ENCODE measurements around the gene PDZRN3. TPM values are rescaled to one million over a fixed set of nuclear protein-coding genes. Genes with fewer than 3 reads are reported as not detected.

The PDZRN3 gene
- polyA plus RNA-seq, 2 of the 4 experiments (the other 2 are of a cell fraction) = not detected

GRCh38 chr3:73401059-73401458 is 223.7 kb downstream of the PDZRN3 start:
- 2% methylated on average over 6 of the region's 6 CpGs for WGBS (ENCODE audit: missing lambda C conversion rate)
- Histone ChIP-seq H3K4me2 (no peak overlapping the region), H3K27ac (no peak overlapping the region), H3K4me1 (no peaks in the 10 kb centered on the region), H3K4me3 (no peak overlapping the region), H3K9me3 (no peaks in the 10 kb centered on the region)
- POLR2A ChIA-PET = no interaction called here
- ATAC-seq (no peak), DNase-seq (ENCODE audit: low read depth in 1 of 2, low spot score in 1 of 2) (no peak), FAIRE-seq (no peak)
- TF ChIP-seq JUN (IDR thresholded peaks at IDR 0.05) (no peak), MAZ (IDR thresholded peaks at IDR 0.05; ENCODE audit: borderline replicate concordance, low read depth, low read length) (no peak), RFX5 (IDR thresholded peaks at IDR 0.05) (no peak), FOXS1 (CRISPR knock-in tag; IDR thresholded peaks at IDR 0.05) (no peak), CBX8 (IDR thresholded peaks at IDR 0.05) (no peak), RNF2 (IDR thresholded peaks at IDR 0.05; ENCODE audit: borderline replicate concordance, low read depth) (no peak), FOSL2 (IDR thresholded peaks at IDR 0.05) (no peak), FOSL2 (CRISPR knock-in tag; IDR thresholded peaks at IDR 0.05) (no peak), POLR2A (IDR thresholded peaks at IDR 0.05; ENCODE audit: low read length) (no peak), CEBPB (IDR thresholded peaks at IDR 0.05) (no peak), CHD4 (IDR thresholded peaks at IDR 0.05; ENCODE audit: borderline replicate concordance) (no peak), USF2 (IDR thresholded peaks at IDR 0.05) (no peak), ZFP36 (IDR thresholded peaks at IDR 0.05; ENCODE audit: borderline replicate concordance, partially characterized antibody) (no peak), TP53 (CRISPR knock-in tag; IDR thresholded peaks at IDR 0.05) (no peak), JUNB (IDR thresholded peaks at IDR 0.05) (no peak)
- TF ChIP-seq, protein P1, sequence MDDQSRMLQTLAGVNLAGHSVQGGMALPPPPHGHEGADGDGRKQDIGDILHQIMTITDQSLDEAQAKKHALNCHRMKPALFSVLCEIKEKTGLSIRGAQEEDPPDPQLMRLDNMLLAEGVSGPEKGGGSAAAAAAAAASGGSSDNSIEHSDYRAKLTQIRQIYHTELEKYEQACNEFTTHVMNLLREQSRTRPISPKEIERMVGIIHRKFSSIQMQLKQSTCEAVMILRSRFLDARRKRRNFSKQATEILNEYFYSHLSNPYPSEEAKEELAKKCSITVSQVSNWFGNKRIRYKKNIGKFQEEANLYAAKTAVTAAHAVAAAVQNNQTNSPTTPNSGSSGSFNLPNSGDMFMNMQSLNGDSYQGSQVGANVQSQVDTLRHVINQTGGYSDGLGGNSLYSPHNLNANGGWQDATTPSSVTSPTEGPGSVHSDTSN (IDR thresholded peaks at IDR 0.05) = no peak
- TF ChIP-seq, protein P2, sequence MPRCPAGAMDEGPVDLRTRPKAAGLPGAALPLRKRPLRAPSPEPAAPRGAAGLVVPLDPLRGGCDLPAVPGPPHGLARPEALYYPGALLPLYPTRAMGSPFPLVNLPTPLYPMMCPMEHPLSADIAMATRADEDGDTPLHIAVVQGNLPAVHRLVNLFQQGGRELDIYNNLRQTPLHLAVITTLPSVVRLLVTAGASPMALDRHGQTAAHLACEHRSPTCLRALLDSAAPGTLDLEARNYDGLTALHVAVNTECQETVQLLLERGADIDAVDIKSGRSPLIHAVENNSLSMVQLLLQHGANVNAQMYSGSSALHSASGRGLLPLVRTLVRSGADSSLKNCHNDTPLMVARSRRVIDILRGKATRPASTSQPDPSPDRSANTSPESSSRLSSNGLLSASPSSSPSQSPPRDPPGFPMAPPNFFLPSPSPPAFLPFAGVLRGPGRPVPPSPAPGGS (IDR thresholded peaks at IDR 0.05) = no peak
- TF ChIP-seq, protein P3, sequence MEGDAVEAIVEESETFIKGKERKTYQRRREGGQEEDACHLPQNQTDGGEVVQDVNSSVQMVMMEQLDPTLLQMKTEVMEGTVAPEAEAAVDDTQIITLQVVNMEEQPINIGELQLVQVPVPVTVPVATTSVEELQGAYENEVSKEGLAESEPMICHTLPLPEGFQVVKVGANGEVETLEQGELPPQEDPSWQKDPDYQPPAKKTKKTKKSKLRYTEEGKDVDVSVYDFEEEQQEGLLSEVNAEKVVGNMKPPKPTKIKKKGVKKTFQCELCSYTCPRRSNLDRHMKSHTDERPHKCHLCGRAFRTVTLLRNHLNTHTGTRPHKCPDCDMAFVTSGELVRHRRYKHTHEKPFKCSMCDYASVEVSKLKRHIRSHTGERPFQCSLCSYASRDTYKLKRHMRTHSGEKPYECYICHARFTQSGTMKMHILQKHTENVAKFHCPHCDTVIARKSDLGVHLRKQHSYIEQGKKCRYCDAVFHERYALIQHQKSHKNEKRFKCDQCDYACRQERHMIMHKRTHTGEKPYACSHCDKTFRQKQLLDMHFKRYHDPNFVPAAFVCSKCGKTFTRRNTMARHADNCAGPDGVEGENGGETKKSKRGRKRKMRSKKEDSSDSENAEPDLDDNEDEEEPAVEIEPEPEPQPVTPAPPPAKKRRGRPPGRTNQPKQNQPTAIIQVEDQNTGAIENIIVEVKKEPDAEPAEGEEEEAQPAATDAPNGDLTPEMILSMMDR (IDR thresholded peaks at IDR 0.05) = no peak
- TF ChIP-seq, protein P4, sequence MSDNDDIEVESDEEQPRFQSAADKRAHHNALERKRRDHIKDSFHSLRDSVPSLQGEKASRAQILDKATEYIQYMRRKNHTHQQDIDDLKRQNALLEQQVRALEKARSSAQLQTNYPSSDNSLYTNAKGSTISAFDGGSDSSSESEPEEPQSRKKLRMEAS (IDR thresholded peaks at IDR 0.05) = no peak
- CTCF ChIA-PET = no interaction called here

GRCh38 chr3:73399666-73400253 is 225.0 kb downstream of the PDZRN3 start:
- H3K9me3 ChIP-seq = no peaks in the 10 kb centered on the region
- H3K27ac ChIP-seq = no peak overlapping the region
- DNase-seq (ENCODE audit: low read depth in 1 of 2, low spot score in 1 of 2) (no peak), ATAC-seq (no peak), FAIRE-seq (no peak)
- WGBS (ENCODE audit: missing lambda C conversion rate) = 25% methylated on average over 3 of the region's 3 CpGs
- no peak overlapping the region for H3K4me3 ChIP-seq
- POLR2A ChIA-PET = no interaction called here
- no peaks in the 10 kb centered on the region for H3K4me1 ChIP-seq
- TF ChIP-seq, protein P2 (IDR thresholded peaks at IDR 0.05) = no peak
- TF ChIP-seq TP53 (CRISPR knock-in tag; IDR thresholded peaks at IDR 0.05) (no peak), PHF8 (IDR thresholded peaks at IDR 0.05; ENCODE audit: borderline replicate concordance, low read depth) (no peak), CHD4 (IDR thresholded peaks at IDR 0.05; ENCODE audit: borderline replicate concordance) (no peak), ESRRA (IDR thresholded peaks at IDR 0.05; ENCODE audit: borderline replicate concordance, low read length) (no peak)
- CTCF ChIA-PET = no interaction called here
- no peak overlapping the region for H3K4me2 ChIP-seq
